Mononuclear cell (primary cell): ENCODE data around the gene NOTCH1. TPM values are rescaled to one million over a fixed set of nuclear protein-coding genes. Genes with fewer than 3 reads are reported as not detected.

Source experiments
- H3K27me3 ChIP-seq: 2 replicates; pipeline ENCODE4 v1.6.0; 2011; ENCODE audit warnings: low read length, control low read depth; ENCODE audit not compliant: insufficient read depth
- H3K4me1 ChIP-seq: 2 replicates; pipeline ENCODE4 v1.5.1; 2011; ENCODE audit warnings: mild to moderate bottlenecking, low read length, control low read depth; ENCODE audit not compliant: insufficient read depth
- H3K4me3 ChIP-seq: 2 replicates; pipeline ENCODE4 v1.5.1; 2011; ENCODE audit warnings: mild to moderate bottlenecking, low read length, moderate library complexity
- H3K9me3 ChIP-seq: 2 replicates; pipeline ENCODE4 v1.5.1; 2011; ENCODE audit warnings: low read depth, mild to moderate bottlenecking, control low read depth, low read length
- total RNA-seq: library from RNA; depleted of rRNA; stranded (reverse); fragments of >200 nt; gene quantifications from one replicate; pipeline ENCODE4 v1.2.3, GENCODE V29; 2012

The NOTCH1 gene
- total RNA-seq, 1 donor, result 28.1 TPM

DNA sequence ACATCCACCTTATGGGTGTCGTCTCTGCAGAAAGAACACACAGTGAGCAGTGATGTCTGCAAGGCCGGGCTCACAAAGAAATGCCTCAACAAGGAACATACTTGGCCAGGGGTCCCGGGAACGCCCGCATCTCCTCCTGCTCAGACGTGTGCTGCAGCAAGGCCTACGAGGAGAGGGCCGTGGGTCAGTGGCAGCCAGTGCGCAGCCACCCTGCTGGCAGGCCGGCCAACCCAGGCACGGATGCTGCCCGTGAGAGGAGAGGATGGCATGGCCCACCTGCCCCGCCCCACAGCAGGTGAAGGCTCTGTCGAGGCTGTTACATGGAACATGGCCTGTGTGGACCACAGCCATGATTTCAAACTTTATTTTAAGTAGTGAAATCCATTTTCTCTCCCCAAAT, 82.3 kb downstream of the NOTCH1 start:
- Histone ChIP-seq H3K27me3 (no peaks in the 10 kb centered on the region), H3K4me1 (no peaks in the 10 kb centered on the region), H3K4me3 (no peak overlapping the region), H3K9me3 (no peaks in the 10 kb centered on the region)

DNA sequence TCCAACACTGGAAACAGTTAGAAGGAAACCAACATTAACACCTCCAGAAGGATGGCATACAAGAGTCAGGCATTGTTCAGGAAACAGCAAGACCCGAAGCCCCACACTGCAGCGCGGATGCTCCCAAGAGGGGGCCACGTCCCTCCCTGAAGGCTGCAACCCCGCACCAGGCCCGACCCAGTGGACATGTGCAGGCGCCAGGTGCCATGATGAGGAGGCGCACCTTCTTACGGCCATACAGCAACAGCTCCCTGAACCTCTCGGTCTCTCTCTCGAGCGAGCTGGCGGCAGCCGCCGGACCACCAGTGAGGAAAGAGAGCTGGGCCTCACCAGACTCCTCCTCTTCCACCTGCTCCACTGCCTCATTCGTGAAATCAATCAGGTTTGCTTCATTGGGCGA, 83.2 kb downstream of the NOTCH1 start:
- H3K4me3 ChIP-seq, result no peak overlapping the region
- H3K4me1 ChIP-seq, result no peaks in the 10 kb centered on the region
- no peaks in the 10 kb centered on the region for H3K27me3 ChIP-seq
- H3K9me3 ChIP-seq, result no peaks in the 10 kb centered on the region

DNA sequence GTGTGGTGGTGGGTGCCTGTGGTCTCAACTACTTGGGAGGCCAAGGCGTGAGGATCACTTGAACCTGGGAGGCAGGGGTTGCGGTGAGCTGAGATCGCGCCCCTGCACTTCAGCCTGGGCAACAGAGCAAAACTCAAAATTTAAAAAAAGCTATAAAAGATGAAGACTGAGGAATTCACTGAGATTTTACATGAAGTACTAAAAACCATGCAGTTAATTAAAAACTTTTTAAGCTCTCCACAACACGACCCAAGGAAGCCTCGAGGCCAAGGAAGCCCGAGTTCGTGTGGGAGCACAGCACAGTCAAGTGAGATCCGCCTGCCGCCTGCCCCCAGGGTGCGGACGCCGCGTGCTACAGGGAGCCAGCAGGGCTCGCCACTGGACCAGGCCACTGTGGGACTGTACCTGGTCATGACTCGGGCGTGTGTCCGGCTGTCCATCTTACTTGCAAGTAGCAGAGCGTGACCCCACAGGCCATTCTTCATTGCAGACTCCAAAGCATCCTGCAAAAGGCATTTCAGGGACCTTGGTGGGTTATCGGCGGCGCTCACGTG, 85.0 kb downstream of the NOTCH1 start:
- Histone ChIP-seq H3K9me3 (no peaks in the 10 kb centered on the region), H3K27me3 (no peaks in the 10 kb centered on the region), H3K4me1 (no peaks in the 10 kb centered on the region), H3K4me3 (no peak overlapping the region)

DNA sequence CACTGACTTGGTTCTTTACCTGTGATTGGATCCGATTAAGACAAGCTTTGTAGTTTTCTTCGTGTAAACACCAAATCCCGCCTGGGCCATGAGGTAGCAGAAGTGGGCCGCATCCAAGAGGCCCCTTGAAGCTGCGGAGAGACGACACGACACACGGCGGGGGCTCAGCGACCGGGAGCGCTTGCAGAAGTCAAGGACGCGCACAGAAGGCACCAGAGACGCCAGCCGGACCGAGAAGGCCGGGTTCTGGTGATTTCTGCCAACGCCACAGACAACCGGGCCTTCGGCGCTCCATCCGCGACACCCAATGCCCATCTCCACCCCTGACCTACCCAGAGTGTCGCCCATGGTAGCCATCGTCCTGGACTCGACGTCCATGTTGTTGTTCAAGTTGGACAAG, 86.4 kb downstream of the NOTCH1 start:
- Histone ChIP-seq H3K4me3 (no peak overlapping the region), H3K4me1 (no peaks in the 10 kb centered on the region), H3K9me3 (no peaks in the 10 kb centered on the region), H3K27me3 (no peaks in the 10 kb centered on the region)

DNA sequence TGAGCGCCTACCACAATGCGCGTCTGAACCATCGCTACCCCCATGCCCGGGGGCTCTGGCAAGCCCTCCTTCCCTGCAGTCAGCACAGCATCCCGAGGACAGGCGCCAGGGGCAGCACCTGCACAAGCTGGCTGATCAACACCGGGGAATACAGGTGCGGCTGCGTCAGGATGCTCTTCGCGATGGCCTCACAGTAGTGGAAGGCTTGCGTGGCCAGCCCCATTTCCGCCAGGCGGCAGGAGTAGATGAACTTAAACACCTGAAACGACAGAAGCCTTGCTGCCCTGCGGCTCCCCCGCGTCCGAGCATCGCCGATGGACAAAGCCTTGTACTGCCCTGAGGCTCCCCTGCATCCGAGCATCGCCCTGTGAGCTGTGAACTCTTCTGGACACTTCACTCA, 88.5 kb downstream of the NOTCH1 start:
- no peak overlapping the region for H3K4me3 ChIP-seq
- no peaks in the 10 kb centered on the region for H3K4me1 ChIP-seq
- H3K27me3 ChIP-seq, result no peaks in the 10 kb centered on the region
- H3K9me3 ChIP-seq, result no peaks in the 10 kb centered on the region

DNA sequence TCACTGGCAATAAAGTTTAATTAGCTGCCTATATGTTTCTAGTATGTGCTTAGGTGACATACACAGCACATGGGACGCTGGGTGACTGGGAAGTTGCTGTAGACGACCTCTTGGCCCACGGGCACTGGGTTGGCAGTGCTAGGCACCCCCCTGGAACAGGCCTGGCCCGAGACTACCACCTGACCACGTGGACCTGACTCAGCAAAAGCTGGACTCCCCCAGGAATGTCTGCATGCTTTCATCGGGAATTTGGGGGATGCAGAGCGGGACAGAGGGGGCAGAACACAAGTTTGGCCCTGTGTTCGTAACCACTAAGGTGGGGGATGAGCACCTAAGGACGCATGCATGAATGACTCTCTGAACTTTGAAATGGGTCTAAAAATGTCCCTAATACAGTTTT, 89.6 kb downstream of the NOTCH1 start:
- no peaks in the 10 kb centered on the region for H3K27me3 ChIP-seq
- no peaks in the 10 kb centered on the region for H3K9me3 ChIP-seq
- no peaks in the 10 kb centered on the region for H3K4me1 ChIP-seq
- H3K4me3 ChIP-seq, result no peak overlapping the region

DNA sequence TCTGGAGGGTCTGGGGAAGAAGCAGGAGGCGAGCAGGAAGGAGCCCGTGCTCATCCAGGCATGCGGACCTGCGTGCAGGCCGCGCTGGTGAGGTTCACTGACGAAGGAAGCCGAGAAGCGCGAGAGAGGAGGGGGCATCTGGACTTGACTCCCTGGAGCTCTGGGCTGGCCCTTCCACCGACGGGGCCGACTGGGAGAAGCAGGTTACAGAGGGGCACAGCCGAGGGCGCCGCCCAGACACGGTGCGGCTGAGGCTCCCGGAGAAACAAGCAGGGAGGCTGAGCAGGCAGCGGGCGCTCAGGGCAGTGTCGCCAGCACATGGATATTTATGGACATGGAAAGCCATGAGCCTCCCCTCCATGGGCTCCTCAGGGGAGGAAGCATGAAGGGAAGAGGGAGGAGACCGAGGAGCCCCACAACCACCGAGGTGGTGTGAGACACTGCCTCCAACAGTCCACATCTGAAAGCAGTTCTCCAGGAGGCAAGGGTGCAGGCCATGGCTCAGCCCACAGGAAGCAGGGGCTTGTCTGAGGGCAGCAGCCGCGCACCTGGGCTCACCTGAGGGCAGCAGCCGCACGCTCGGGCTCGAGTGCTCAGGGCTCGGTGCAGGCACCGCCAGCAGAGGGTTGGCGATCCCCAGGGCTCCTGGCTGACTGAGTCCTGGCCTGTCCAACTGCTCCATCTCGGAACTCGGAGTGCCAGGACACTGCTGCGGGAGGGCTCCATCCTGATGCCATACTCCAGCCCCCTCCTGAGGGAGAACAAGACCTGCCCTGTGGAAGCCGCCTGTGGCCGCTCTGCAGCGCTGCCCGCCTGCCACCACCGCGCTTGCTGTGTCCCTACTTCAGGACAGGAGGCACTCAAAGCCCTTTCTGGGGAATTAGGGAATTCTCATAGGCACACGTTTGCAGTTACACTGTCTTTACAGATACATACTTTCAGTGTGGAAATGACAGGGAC, 90.5 kb downstream of the NOTCH1 start:
- no peaks in the 10 kb centered on the region for H3K4me1 ChIP-seq
- H3K27me3 ChIP-seq, result no peaks in the 10 kb centered on the region

DNA sequence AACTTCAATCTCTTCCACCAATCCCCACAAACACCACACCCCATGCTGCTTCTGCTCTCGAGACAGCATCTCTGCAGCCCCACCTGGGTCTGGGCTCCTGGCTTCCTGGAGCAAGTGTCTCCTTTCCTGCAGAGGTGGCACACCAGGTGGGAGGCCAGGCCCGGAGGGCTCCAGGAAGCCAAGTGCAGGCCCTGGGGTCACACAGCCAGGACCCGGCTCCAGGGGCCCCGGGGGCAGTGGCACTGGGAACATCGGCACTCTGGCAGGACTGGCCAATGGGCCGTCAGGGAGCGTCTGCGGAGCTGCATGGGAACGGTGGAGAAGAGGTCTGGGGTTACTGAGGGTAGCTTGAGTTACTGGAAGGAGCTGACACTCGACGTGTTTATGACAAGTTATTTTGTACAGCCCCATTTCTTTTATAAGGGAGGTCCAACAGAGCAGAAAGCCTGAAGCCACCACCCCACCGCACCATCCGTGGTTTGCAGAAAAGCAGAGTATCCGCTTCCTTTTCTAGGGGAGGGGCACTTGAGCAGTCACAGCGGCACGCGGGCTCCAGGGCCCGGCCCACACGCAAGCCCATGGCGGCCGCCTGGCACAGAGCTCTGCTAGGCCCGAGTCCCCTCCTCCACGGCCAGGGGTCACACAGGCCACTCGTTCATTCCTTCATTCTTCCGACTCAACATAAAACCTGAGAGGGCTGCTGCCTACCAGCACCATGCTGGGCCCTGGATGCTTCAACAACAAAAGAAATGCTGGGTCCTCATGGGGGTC, 91.6 kb downstream of the NOTCH1 start:
- Histone ChIP-seq H3K4me3 (no peak overlapping the region), H3K27me3 (no peaks in the 10 kb centered on the region), H3K4me1 (no peaks in the 10 kb centered on the region), H3K9me3 (no peaks in the 10 kb centered on the region)

More for the DNA sequence above, 90.5 kb downstream of the NOTCH1 start:
- Histone ChIP-seq H3K4me3 (no peak overlapping the region), H3K9me3 (no peaks in the 10 kb centered on the region)

DNA sequence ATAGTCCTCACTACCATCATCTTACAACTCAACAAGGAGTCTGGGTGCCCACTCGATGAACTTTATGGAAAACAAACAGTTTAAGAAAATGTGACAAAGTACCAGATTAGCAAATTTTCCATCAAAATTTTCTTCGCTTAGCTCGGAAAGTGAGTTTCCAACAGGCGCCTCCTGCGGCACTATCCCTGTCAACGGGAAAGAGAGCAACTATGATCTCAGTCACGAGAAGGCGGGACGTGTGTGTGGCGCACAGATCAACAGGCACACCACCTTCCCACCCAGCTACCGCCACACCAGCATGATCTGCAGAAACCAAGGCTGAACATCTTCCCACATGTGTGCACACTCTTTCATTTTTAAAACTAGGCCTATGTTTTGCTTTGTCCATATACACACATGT, 92.5 kb downstream of the NOTCH1 start:
- no peak overlapping the region for H3K4me3 ChIP-seq
- no peaks in the 10 kb centered on the region for H3K9me3 ChIP-seq
- H3K4me1 ChIP-seq, result no peaks in the 10 kb centered on the region
- H3K27me3 ChIP-seq, result no peaks in the 10 kb centered on the region

DNA sequence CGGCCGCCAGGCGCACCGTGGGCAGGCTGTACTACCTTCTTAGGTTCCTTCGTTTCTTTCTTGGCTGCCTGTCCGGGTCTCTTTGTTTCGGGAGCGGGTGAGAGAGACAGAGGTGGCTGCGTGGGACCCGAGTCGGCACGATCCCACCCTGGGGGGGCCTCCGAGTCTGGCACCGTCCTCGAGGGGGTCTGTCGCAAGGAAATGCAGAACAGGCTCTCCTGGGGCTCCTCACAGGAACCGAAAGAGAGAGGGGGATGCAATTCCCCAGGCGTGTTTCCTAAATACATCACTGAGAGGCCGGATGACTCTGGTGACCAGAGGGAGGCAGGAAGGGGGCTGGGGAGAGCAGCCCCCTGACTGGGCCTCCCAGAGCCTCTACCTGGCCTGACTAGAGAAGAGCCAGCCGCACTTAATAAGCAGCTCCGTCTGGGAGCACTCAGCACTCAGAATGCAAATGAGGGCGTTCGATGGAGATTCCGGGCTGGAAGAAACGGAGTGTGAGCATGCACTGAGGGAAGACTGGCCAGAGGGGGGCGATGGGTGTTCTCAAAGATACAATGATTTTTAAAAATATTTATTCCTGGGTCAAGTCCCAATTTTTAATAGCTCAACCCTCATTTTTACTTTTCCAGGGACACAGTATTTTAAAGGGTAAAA, 94.5 kb downstream of the NOTCH1 start:
- Histone ChIP-seq H3K4me3 (no peak overlapping the region), H3K27me3 (no peaks in the 10 kb centered on the region), H3K4me1 (no peaks in the 10 kb centered on the region), H3K9me3 (no peaks in the 10 kb centered on the region)

DNA sequence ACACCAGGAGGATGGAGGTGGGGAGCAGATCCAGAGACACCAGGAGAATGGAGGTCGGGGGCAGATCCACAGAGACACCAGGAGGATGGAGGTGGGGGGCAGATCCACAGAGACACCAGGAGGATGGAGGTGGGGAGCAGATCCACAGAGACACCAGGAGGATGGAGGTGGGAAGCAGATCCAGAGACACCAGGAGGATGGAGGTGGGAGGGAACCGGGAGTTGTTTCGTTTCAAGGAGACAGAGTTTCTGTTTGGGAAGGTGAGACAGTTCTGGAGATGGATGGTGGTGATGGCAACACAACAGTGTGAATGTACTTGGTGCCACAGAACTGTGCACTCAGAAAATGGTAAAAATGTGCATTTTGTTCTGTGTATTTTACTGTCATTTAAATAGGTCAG, 97.2 kb downstream of the NOTCH1 start:
- Histone ChIP-seq H3K4me1 (no peaks in the 10 kb centered on the region), H3K4me3 (no peak overlapping the region), H3K9me3 (no peaks in the 10 kb centered on the region), H3K27me3 (no peaks in the 10 kb centered on the region)

DNA sequence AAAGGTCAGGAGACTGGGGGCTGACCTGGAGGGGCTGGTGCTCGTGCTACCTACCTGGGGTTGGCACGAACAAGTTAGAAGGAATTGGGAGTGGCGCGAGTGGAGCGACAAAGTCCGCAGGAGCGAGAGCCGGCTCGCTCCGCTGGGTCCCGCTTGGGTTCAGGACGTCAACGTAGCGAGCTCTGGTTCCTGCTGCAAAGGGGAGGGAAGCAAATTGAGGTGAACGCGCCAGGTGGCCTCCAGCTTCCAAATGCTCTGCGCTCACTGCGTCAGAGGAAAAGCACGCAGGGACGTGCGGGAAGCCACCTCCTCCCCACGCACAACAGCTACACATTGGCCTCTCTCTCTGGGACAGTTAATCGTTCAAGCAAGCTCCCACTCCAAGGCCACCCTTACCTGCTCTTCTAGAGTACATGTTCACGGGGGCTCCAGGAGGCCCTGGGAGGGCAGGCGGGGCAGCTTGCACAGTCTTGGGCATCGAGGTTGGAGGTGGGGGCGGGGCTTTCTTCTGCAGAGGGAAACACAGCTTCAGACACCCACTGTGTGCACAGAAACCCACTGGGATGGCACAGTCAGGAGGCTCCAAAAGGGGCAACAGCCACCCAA, 98.6 kb downstream of the NOTCH1 start:
- Histone ChIP-seq H3K9me3 (no peaks in the 10 kb centered on the region), H3K4me1 (no peaks in the 10 kb centered on the region), H3K4me3 (no peak overlapping the region), H3K27me3 (no peaks in the 10 kb centered on the region)

DNA sequence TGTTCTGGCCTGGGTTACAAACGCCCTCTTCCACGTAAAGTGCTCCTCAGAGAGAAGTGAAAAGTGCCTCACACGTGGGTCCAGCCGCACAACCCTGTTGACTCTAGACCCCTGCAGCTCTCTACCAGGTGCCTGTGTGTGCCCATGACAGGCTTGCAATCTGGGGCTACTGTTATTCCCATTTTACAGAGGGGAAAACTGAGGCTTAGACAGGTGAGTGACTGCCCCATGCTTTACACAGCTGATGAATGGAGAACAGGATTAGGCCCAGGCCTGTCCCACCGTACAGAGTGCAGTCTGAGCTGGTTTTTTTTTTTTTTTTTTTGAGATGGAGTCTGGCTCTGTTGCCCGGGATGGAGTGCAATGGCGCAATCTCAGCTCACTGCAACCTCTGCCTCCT, 100.0 kb downstream of the NOTCH1 start:
- Histone ChIP-seq H3K4me1 (no peaks in the 10 kb centered on the region), H3K4me3 (no peak overlapping the region), H3K27me3 (no peaks in the 10 kb centered on the region), H3K9me3 (no peaks in the 10 kb centered on the region)
